HG03575 (cell line): ENCODE data around the gene ZNF678.
"Not testable (repeated sequence)": the region's sequence is repeated elsewhere in the genome, so short reads cannot be mapped to it uniquely, and the experiment has no call there.

Experiments used
- ATAC-seq: cut with Tn5 transposase; IDR thresholded peaks from one replicate; pipeline ENCODE4 v1.9.1; 2021; ENCODE audit not compliant: unreplicated experiment, insufficient number of reproducible peaks, low FRiP score; ENCODE audit errors: extremely low read depth

The ZNF678 gene

DNA sequence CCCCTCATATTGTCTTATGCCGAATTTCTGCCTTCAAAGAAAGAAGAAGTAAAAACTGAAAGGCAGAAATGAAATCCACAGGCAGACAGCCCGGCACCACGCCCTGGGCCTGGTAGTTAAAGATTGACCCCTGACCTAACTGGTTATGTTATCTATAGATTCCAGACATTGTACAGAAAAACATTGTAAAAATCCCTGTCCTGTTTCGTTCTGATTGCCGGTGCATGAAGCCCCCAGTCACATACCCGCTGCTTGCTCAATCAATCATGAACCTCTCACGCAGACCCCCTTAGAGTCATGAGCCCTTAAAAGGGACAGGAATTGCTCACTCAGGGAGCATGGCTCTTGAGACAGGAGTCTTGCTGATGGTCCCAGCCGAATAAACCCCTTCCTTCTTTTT lies 122.5 kb downstream of the ZNF678 start:
- ATAC-seq, result no peak

DNA sequence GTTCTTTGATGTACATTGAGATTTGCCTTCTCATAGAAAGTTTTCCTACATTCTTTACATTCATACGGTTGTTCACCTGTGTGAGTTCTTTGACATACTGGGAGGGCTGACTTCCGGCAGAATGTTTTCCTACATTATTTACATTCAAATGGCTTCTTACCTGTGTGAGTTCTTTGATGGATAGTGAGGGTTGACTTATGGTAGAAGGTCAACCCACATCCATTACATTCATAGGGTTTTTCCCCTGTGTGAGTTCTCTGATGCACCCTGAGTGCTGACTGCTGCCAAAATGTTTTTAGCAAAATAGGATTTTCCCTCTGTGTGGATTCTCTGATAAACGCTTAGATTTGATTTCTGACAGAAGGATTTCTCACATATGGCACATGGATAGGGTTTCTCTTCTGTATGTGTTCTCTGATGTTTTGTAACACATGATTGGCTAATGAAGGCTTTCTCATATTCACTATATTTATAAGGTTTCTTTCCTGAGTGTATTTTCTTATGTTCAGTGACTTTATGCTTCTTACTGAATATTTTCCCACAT lies 134.0 kb downstream of the ZNF678 start:
- ATAC-seq, result no peak

DNA sequence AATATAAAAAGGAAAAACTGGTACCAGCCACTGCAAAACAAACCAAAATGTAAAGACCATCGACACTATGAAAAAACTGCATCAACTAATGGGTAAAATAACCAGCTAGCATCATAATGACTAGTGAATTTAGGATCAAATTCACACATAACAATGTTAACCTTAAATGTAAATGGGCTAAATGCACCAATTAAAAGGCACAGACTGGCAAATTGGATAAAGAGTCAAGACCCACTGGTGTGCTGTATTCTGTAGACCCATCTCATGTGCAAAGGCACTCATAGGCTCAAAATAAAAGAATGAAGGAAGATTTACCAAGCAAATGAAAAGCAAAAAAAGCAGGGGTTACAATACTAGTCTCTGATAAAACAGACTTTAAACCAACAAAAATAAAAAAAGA lies 138.3 kb downstream of the ZNF678 start:
- ATAC-seq, result not testable (repeated sequence)

DNA sequence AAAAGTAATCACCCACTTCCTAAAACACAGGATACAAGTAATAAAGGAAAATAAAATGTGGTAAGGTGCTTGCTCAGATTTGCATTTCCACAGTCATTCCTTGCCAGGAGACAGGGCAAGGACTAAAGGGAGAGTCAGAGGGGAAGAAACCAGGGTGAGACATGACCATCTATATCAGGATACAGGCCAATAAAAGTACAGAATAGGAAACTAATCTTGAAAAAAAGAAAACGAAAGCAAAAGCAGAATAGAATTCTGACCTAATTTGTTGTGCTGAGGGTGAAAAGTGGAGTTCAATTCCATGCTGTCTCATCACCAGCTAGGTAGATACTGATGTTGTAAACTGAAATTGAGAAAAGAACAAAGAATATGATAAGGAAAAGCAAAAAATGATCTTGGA lies 144.5 kb downstream of the ZNF678 start:
- no peak for ATAC-seq

DNA sequence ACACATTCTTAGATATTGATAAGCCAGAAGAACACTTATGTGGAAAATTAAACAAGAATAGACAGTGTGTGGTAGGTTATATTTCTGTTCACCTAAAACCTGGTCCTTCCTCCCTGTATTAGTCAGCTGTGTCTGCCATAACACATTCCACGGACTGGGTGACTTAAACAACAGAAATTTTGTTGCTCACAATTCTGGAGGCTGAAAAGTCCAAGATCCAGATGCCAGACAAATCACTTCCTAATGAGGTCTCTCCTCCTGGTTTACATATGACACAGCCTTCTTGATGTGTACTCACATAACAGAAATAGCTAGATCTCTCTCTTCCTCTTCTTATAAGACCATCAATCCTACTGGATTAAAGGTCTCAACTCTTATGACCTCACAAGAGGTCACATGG lies 146.1 kb downstream of the ZNF678 start:
- ATAC-seq, result no peak

DNA sequence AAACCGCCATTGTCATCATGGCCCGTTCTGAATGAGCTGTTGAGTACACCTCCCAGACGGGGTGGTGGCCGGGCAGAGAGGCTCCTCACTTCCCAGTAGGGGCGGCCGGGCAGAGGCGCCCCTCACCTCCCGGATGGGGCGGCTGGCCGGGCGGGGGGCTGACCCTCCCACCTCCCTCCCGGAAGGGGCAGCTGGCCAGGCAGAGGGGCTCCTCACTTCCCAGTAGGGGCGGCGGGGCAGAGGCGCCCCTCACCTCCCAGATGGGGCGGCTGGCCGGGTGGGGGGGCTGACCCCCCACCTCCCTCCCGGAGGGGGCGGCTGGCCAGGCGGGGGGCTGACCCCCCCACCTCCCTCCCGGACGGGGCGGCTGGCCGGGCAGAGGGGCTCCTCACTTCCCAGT lies 147.1 kb downstream of the ZNF678 start:
- not testable (repeated sequence) for ATAC-seq

DNA sequence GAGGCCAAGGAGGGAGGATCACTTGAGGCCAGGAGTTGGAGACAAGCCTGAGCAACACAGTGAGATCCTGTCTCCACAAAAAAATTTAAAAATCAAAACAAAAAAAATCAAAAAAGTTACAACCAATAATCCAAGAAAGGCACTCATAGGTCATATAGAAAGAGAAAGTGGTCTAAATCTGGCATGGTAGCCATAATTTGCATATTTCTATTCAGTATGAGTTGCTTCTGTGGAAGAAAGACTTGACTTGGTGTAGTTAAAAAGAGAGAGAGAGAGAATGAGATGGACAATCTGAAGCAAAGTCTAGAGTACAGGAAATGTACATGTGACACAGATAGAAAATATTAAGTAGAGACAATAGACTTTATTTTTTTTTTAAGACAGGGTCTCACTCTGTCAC lies 149.3 kb downstream of the ZNF678 start:
- no peak for ATAC-seq

DNA sequence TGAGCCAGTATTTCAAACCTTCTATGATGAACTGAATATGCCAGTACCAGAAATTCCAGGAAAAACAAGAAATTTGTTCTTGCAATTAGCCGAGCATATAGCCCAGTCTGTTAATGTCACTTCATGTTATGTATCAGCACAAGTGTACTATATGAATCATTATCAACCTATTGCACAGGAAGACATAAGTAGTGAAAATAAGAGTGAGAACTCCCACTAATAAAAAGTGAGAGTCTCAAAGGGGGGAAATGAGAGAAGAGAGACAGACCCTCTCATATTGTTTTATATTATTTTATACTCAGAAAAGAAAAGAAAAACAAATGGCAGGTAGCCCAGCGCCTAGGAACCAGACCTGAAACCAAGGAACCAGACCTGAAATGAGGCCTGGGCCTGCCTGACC lies 155.6 kb downstream of the ZNF678 start:
- no peak for ATAC-seq

DNA sequence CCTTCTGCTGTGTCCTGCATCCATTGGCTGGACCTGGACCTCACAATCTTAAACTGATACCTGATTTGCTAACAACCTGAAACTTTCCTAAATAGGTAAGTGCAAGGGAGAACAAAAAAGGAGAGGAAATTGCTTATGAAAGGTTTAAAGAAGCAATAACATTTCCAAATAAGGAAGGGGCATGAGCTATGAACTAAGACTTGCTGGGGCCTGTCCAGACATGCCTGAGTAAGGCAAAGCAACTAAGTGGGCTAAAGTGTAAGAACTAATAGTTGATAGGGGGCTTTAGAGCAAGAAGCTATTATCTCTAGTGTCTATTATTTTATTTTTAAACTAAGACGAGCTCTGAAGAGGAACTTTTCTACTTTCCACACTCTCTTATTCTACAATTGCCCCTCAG lies 160.1 kb downstream of the ZNF678 start:
- ATAC-seq, result no peak

DNA sequence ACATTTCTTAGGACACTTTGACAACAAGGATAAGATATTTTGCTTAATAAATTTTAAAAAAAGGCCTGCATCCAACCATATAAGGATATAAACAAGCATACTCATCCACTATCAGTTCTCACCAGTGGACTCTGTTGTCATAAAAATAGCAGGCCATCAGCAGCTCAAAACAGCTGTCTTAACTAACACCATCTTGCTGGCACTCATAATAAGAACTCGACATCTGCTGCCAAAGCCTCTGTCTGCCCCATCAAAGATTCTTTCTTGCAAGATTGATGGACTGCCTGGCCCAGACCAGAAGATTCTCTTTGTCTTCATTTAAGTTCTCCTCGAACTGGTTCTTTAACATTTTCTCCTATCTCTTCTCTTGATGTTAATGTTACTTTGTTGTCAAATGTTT lies 161.7 kb downstream of the ZNF678 start:
- no peak for ATAC-seq

DNA sequence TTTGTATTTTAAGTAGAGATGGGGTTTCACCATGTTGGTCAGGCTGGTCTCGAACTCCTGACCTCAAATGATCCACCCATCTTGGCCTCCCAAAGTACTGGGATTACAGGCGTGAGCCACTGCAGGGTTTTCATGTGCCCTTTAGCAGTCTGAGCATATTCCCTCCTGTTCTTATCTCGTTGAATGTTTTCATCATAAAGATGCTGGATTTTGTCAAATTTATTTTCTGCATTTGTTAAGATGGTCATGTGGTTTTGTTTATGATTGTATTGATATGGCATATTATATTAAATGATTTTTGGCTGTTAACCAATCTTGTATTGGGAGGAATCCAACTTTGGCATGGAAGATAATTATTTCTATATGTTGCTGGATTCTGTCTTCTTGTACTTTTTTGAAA lies 163.0 kb downstream of the ZNF678 start:
- ATAC-seq, result no peak
